Stomach (tissue), 4 donors: ENCODE measurements around the gene ELP2.

Experiments
- EP300 ChIP-seq: sonication (generic); formaldehyde crosslinking; IDR thresholded peaks from one replicate; pipeline ENCODE4 v1.6.1; 2017; ENCODE audit warnings: antibody characterized with exemption
- POLR2A ChIP-seq, 4 donors: fragments of 450-650 bp; IDR thresholded peaks; one replicate each; pipeline ENCODE4 v1.6.1; 2016; ENCODE audit warnings: antibody characterized with exemption in 4 of 4, control low read depth in 2 of 4, mild to moderate bottlenecking in 1 of 4, moderate library complexity in 1 of 4
- POLR2AphosphoS5 ChIP-seq, 3 donors: sonication (generic); formaldehyde crosslinking; IDR thresholded peaks; one replicate each; pipeline ENCODE4 v1.6.1; 2016; ENCODE audit warnings: antibody characterized with exemption in 3 of 3
- TF ChIP-seq, protein P1 (sequence below), 7 experiments: fragments of 450-650 bp in 4 of 7; fragments of 200-600 bp in 3 of 7; sonication (generic) in 3 of 7; IDR thresholded peaks; one replicate each; pipeline ENCODE4 v1.5.1; 2016 to 2019; ENCODE audit warnings: antibody characterized with exemption in 7 of 7, control low read depth in 2 of 7, mild to moderate bottlenecking in 1 of 7

DNA sequence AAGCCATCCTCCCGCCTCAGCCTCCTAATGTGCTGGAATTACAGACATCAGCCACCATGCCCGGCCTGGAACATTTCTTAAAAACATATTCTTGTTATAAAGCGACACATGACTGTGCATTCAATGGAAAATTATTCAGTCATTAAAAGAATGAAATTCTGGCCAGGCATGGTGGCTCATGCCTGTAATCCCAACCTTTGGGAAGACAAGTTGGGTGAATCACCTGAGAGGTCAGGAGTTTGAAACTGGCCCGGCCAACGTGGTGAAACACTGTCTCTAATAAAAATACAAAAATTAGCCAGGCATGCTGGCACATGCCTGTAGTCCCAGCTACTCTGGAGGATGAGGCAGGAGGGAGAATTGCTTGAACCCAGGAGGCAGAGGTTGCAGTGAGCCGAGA lies 40.7 kb upstream of the ELP2 start:
- TF ChIP-seq, protein P1, sequence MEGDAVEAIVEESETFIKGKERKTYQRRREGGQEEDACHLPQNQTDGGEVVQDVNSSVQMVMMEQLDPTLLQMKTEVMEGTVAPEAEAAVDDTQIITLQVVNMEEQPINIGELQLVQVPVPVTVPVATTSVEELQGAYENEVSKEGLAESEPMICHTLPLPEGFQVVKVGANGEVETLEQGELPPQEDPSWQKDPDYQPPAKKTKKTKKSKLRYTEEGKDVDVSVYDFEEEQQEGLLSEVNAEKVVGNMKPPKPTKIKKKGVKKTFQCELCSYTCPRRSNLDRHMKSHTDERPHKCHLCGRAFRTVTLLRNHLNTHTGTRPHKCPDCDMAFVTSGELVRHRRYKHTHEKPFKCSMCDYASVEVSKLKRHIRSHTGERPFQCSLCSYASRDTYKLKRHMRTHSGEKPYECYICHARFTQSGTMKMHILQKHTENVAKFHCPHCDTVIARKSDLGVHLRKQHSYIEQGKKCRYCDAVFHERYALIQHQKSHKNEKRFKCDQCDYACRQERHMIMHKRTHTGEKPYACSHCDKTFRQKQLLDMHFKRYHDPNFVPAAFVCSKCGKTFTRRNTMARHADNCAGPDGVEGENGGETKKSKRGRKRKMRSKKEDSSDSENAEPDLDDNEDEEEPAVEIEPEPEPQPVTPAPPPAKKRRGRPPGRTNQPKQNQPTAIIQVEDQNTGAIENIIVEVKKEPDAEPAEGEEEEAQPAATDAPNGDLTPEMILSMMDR (IDR thresholded peaks at IDR 0.05), result no peak
- TF ChIP-seq POLR2AphosphoS5 (IDR thresholded peaks at IDR 0.05) (no peak), POLR2A (IDR thresholded peaks at IDR 0.05) (no peak), EP300 (no peak)
